T-cell (primary cell): ENCODE results near the gene MTFP1. TPM values are rescaled to one million over a fixed set of nuclear protein-coding genes. Genes with fewer than 3 reads are reported as not detected.

Source experiments
- ATAC-seq, 4 experiments: fragments of 200-7000 bp in 3 of 4; fragments of 150-1000 bp in 1 of 4; cut with Tn5 transposase; replicated peaks in 1 of 4; 1 replicate in 3 of 4; 2 replicates in 1 of 4; pipeline ENCODE4 v1.10.0; 2021; ENCODE audit warnings: moderate library complexity in 3 of 4, mild to moderate bottlenecking in 2 of 4, moderate number of reproducible peaks in 1 of 4
- CTCF ChIA-PET, 2 donors: fragments of 300-600 bp; sonication (Branson Sonifier 250); formaldehyde crosslinking; loops; one replicate each; lab custom pipeline; 2022; ENCODE audit warnings: antibody characterized with exemption in 2 of 2; lab: Charles Lee
- POLR2A ChIA-PET, 2 donors: fragments of 300-600 bp; sonication (Branson Sonifier 250); formaldehyde crosslinking; loops; one replicate each; lab custom pipeline; 2022; ENCODE audit warnings: antibody characterized with exemption in 2 of 2; lab: Charles Lee
- DNase-seq, 35 experiments: peaks; one replicate each; pipeline versions ENCODE4 v3.0.0 to v3.0.0-alpha.2; 2013 to 2023
- H3K27ac ChIP-seq: one replicate; pipeline ENCODE4 v1.5.1; 2013; ENCODE audit warnings: low read length
- H3K27me3 ChIP-seq, 2 experiments: replicated peaks in 1 of 2; 1 replicate in 1 of 2; 2 replicates in 1 of 2; pipeline versions ENCODE4 v1.6.1 to v1.7.0; 2013; ENCODE audit warnings: low read length in 1 of 2, mixed read lengths in 1 of 2; ENCODE audit not compliant: control insufficient read depth in 2 of 2, insufficient read depth in 2 of 2; ENCODE audit errors: extremely low read depth in 1 of 2
- H3K36me3 ChIP-seq, 2 donors: 1 replicate in 1 of 2; 2 replicates in 1 of 2; pipeline versions ENCODE4 v1.6.1 to v1.7.0; 2013; ENCODE audit warnings: low read length in 1 of 2; ENCODE audit not compliant: control insufficient read depth in 2 of 2, insufficient read depth in 1 of 2; ENCODE audit errors: extremely low read depth in 1 of 2
- H3K4me1 ChIP-seq, 2 experiments: 1 replicate in 1 of 2; 2 replicates in 1 of 2; pipeline versions ENCODE4 v1.6.1 to v1.7.0; 2013; ENCODE audit warnings: low read length in 2 of 2, mixed read lengths in 1 of 2; ENCODE audit not compliant: insufficient read depth in 2 of 2, control insufficient read depth in 1 of 2; ENCODE audit errors: extremely low read depth in 1 of 2
- H3K4me3 ChIP-seq, 2 donors: 1 replicate in 1 of 2; 2 replicates in 1 of 2; pipeline versions ENCODE4 v1.5.1 to v1.7.0; 2013; ENCODE audit warnings: mild to moderate bottlenecking in 2 of 2, low read length in 1 of 2, moderate library complexity in 1 of 2; ENCODE audit not compliant: control insufficient read depth in 1 of 2; ENCODE audit errors: extremely low read depth in 1 of 2
- H3K9me3 ChIP-seq: 2 replicates; pipeline ENCODE4 v1.7.0; 2013
- H3K27ac Mint-ChIP-seq, 2 donors: one replicate each; pipeline ENCODE4 v1.8.0; 2020 to 2021; ENCODE audit warnings: mild to moderate bottlenecking in 2 of 2, mixed read lengths in 2 of 2
- H3K27me3 Mint-ChIP-seq, 2 donors: one replicate each; pipeline ENCODE4 v1.8.0; 2021 to 2022; ENCODE audit warnings: mixed read lengths in 2 of 2
- H3K36me3 Mint-ChIP-seq: one replicate; pipeline ENCODE4 v1.8.0; 2021; ENCODE audit warnings: mixed read lengths
- H3K4me1 Mint-ChIP-seq, 3 donors: one replicate each; pipeline ENCODE4 v1.8.0; 2020 to 2022; ENCODE audit warnings: mixed read lengths in 3 of 3, mild to moderate bottlenecking in 1 of 3
- H3K4me3 Mint-ChIP-seq, 3 donors: one replicate each; pipeline ENCODE4 v1.8.0; 2020 to 2022; ENCODE audit warnings: mild to moderate bottlenecking in 3 of 3, mixed read lengths in 3 of 3, moderate library complexity in 3 of 3
- H3K9me3 Mint-ChIP-seq, 3 donors: one replicate each; pipeline ENCODE4 v1.8.0; 2020 to 2022; ENCODE audit warnings: mixed read lengths in 3 of 3
- whole genome bisulfite sequencing: methylation state at CpG from one replicate; pipeline ENCODE4 v1.1.5; 2013; ENCODE audit warnings: missing lambda C conversion rate; ENCODE audit not compliant: insufficient coverage; 5-methylcytosine and 5-hydroxymethylcytosine counted together
- total RNA-seq, 35 experiments: library from RNA in 6 of 35; stranded (reverse) in 6 of 35; fragments of 120-200 nt in 1 of 35; gene quantifications; one replicate each; pipeline versions ENCODE4 v1.2.1 to v1.2.4 and lab custom pipeline; 2013 to 2026

The MTFP1 gene, protein sequence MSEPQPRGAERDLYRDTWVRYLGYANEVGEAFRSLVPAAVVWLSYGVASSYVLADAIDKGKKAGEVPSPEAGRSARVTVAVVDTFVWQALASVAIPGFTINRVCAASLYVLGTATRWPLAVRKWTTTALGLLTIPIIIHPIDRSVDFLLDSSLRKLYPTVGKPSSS
- total RNA-seq = 10 to 100 TPM; 22.7 to 59.2 (median 29.4) TPM
- total RNA-seq (2013) = 25.1 TPM
- 0.88 to 9.9 (median 3.5) reads per million in 29 experiments for total RNA-seq (lab: John Stamatoyannopoulos, UW)

DNA sequence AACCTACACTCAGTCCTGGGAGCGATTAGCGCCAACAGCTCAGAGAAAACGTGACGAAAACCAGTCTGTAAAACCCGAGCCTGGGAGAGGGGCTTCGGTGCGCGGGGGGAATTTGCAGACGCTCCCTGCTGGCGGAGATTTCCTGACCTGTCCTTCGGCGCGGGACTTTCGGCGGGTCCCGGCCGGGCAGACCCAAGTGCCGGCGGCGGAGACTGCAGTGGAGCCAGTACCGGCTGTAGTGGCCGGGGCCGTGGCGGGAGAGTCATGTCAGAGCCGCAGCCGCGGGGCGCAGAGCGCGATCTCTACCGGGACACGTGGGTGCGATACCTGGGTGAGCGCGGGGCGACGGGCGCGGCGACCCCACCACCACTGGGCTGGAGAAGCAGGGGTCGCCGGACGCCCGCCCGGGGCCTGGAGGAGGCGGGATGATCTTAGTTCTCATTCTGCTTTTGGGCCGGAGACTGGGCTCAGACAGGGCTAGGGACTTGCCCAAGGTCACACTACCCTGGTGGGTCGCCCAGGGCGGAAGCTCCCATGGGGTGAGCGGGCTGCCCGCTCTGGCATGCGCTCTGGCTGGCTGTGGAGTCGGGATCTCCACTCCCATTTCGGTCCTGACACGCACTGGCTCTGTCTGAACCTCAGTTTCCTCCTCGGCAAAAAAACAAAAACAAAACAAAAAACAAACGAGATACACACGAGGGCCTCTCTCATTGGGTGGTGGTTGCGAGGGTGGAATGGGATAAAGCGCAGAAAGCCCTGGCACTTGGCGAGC is at the start of gene MTFP1:
TSS of gene MTFP1 (plus strand) at position 153 of the 772 bp plus-strand sequence. CDS start at position 265, 112 bp downstream.
- under 1% methylated on average over 56 of the region's 61 CpGs for WGBS
- no peaks in the 10 kb centered on the region for H3K27me3 Mint-ChIP-seq
- CTCF ChIA-PET = interaction anchor here (0.6 to 2.7 kb wide), 12 partner anchors 10 to 319 kb away, joined by 3 to 12 read pairs (median 5); partner anchors contain the start of genes CASTOR1 (in 1 of the 2), RNF215 (in 1 of the 2) and SEC14L2 (in 1 of the 2)

GRCh38 chr22:30380011-30380410 is 45.6 kb upstream of the MTFP1 start:
- no peak overlapping the region for H3K4me3 Mint-ChIP-seq

More for the DNA sequence above, at the start of gene MTFP1:
- peaks cover 12% of the 10 kb centered on the region for H3K36me3 Mint-ChIP-seq
- peaks cover 16 to 52% of the 10 kb centered on the region in 2 experiments for H3K4me1 ChIP-seq
- no peaks in the 10 kb centered on the region for H3K9me3 ChIP-seq
- peak within 1 kb of the TSS; percentile 82 to 90 for H3K4me3 ChIP-seq
- H3K9me3 Mint-ChIP-seq = no peaks in the 10 kb centered on the region
- H3K36me3 ChIP-seq = peaks cover 7 to 13% of the 10 kb centered on the region in 2 donors
- H3K27me3 ChIP-seq = no peaks in the 10 kb centered on the region
- ATAC-seq = peak in 1 of 4 experiments; percentile 4
- peak in 34 of 35 experiments; percentile 15 to 74 (median 36) for DNase-seq
- POLR2A ChIA-PET = interaction anchor here in 1 of 2 donors (0.6 to 1.0 kb wide), 2 partner anchors 12 to 858 kb away, joined by 3 read pairs; no protein-coding TSS in a partner anchor
- peaks cover 50 to 55% (median 55%) of the 10 kb centered on the region in 3 donors for H3K4me1 Mint-ChIP-seq
- H3K27ac Mint-ChIP-seq = peak within 1 kb of the TSS; percentile 96 to 99
- peak within 1 kb of the TSS; percentile 86 for H3K27ac ChIP-seq
- H3K4me3 Mint-ChIP-seq = peak within 1 kb of the TSS; percentile 92 to 97 (median 95)

GRCh38 chr22:30381264-30381663 is 44.3 kb upstream of the MTFP1 start:
- Histone ChIP-seq H3K27me3 (peaks cover 0 to 4% of the 10 kb centered on the region in 2 experiments), H3K4me1 (peaks cover 0 to 3% of the 10 kb centered on the region in 2 experiments), H3K4me3 (no peak overlapping the region), H3K36me3 (no peaks in the 10 kb centered on the region), H3K9me3 (no peaks in the 10 kb centered on the region), H3K27ac (no peak overlapping the region)
- peaks cover 3% of the 10 kb centered on the region in 3 donors for H3K4me1 Mint-ChIP-seq
- ATAC-seq = peak in 1 of 4 experiments; percentile 39
- no peak overlapping the region for H3K27ac Mint-ChIP-seq
- 66% methylated on average over 10 of the region's 12 CpGs for WGBS
- ChIA-PET CTCF (interaction anchor here in 1 of 2 donors (2.1 kb wide), 1 partner anchor 93 kb away, joined by 9 read pairs; no protein-coding TSS in a partner anchor), POLR2A (no interaction called here)
- DNase-seq = no peak
- H3K27me3 Mint-ChIP-seq = no peaks in the 10 kb centered on the region
- no peaks in the 10 kb centered on the region for H3K36me3 Mint-ChIP-seq
- H3K9me3 Mint-ChIP-seq = no peaks in the 10 kb centered on the region
- H3K4me3 Mint-ChIP-seq = no peak overlapping the region

More at GRCh38 chr22:30380011-30380410, 45.6 kb upstream of the MTFP1 start:
- no peak for ATAC-seq
- ChIA-PET CTCF (no interaction called here), POLR2A (interaction anchor here in 1 of 2 donors (0.6 kb wide), 1 partner anchor 20 kb away, joined by 8 read pairs; no protein-coding TSS in a partner anchor)
- H3K36me3 Mint-ChIP-seq = no peaks in the 10 kb centered on the region
- no peak overlapping the region for H3K4me3 ChIP-seq
- H3K27me3 Mint-ChIP-seq = no peaks in the 10 kb centered on the region
- no peaks in the 10 kb centered on the region for H3K4me1 ChIP-seq
- H3K27ac ChIP-seq = no peak overlapping the region
- H3K4me1 Mint-ChIP-seq = no peaks in the 10 kb centered on the region
- H3K36me3 ChIP-seq = no peaks in the 10 kb centered on the region
- WGBS = 96% methylated on average over 18 of the region's 20 CpGs
- H3K27ac Mint-ChIP-seq = no peak overlapping the region
- DNase-seq = no peak
- no peaks in the 10 kb centered on the region for H3K9me3 Mint-ChIP-seq
- peaks cover 0 to 4% of the 10 kb centered on the region in 2 experiments for H3K27me3 ChIP-seq
- H3K9me3 ChIP-seq = no peaks in the 10 kb centered on the region

DNA sequence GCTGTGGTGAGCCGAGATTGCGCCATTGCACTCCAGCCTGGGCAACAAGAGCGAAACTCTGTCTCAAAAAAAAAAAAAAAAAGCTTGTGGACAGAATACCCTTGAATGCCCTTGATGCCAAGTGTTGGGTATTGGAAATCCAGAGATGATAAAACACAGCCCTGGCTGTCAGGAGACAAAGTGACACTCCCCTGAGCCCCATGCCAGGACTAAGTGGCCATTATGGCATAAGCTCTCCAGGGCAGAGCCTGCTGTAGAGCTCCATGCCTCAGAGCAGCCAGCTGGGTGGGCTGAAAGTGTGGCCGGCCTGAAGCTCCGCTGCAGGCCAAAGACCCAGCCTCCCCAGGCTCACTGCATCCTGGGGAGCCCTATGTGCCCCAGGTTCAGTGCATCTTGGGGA is 43.2 kb upstream of the MTFP1 start:
- H3K36me3 ChIP-seq = no peaks in the 10 kb centered on the region
- Mint-ChIP-seq H3K9me3 (no peaks in the 10 kb centered on the region), H3K27ac (no peak overlapping the region), H3K4me3 (no peak overlapping the region), H3K36me3 (no peaks in the 10 kb centered on the region), H3K4me1 (peaks cover 3 to 9% (median 6%) of the 10 kb centered on the region in 3 donors), H3K27me3 (no peaks in the 10 kb centered on the region)
- ChIA-PET POLR2A (interaction anchor here in 1 of 2 donors (0.5 kb wide), 1 partner anchor 105 kb away, joined by 4 read pairs; no protein-coding TSS in a partner anchor), CTCF (interaction anchor here (0.6 to 2.1 kb wide), 7 partner anchors 15 to 725 kb away, joined by 3 to 9 read pairs (median 4); partner anchors contain the start of gene SELENOM (in 1 of the 2))
- peaks cover 0 to 10% of the 10 kb centered on the region in 2 experiments for H3K4me1 ChIP-seq
- H3K27ac ChIP-seq = no peak overlapping the region
- 90% methylated on average over 3 of the region's 5 CpGs for WGBS
- H3K4me3 ChIP-seq = no peak overlapping the region
- DNase-seq (no peak), ATAC-seq (no peak)
- no peaks in the 10 kb centered on the region for H3K9me3 ChIP-seq
- peaks cover 0 to 4% of the 10 kb centered on the region in 2 experiments for H3K27me3 ChIP-seq

- peaks cover 6 to 12% (median 6%) of the 10 kb centered on the region in 3 donors for H3K4me1 Mint-ChIP-seq
- POLR2A ChIA-PET = interaction anchor here in 1 of 2 donors (0.5 kb wide), 1 partner anchor 106 kb away, joined by 4 read pairs; no protein-coding TSS in a partner anchor
These were observed 42.5 kb upstream of the MTFP1 start for GRCh38 chr22:30383061-30383460.

More at GRCh38 chr22:30383061-30383460, 42.5 kb upstream of the MTFP1 start:
- Mint-ChIP-seq H3K27me3 (no peaks in the 10 kb centered on the region), H3K9me3 (no peaks in the 10 kb centered on the region), H3K36me3 (no peaks in the 10 kb centered on the region), H3K27ac (no peak overlapping the region), H3K4me3 (no peak overlapping the region)
- no peak for DNase-seq
- Histone ChIP-seq H3K4me1 (peaks cover 0 to 14% of the 10 kb centered on the region in 2 experiments), H3K4me3 (no peak overlapping the region), H3K36me3 (no peaks in the 10 kb centered on the region), H3K9me3 (no peaks in the 10 kb centered on the region), H3K27me3 (peaks cover 0 to 4% of the 10 kb centered on the region in 2 experiments), H3K27ac (no peak overlapping the region)
- CTCF ChIA-PET = interaction anchor here (0.6 to 2.1 kb wide), 4 partner anchors 23 to 271 kb away, joined by 3 to 9 read pairs (median 4); no protein-coding TSS in a partner anchor
- WGBS = 81% methylated on average over 3 of the region's 3 CpGs
- no peak for ATAC-seq
